GM18951 (cell line): Measurements from ENCODE around the gene CAMK2N2.

Experiments used
- POLR2A ChIP-seq: IDR thresholded peaks from 4 replicates; pipeline ENCODE4 v1.6.1; 2011; ENCODE audit warnings: mild to moderate bottlenecking; ENCODE audit not compliant: insufficient read length, insufficient read depth; ENCODE audit errors: extremely low read depth
- in situ Hi-C: fragments of 300-500 bp; cut with MboI; formaldehyde crosslinking; loops from one replicate; pipeline ENCODE4 v1.12.0; 2022; ENCODE audit warnings: low sequenced_read_pairs, mixed read lengths, inconsistent platforms; ENCODE audit not compliant: unreplicated experiment

CAMK2N2 gene

GRCh38 chr3:184240384-184241140 is 20.8 kb downstream of the CAMK2N2 start:
- in situ Hi-C loops = no loop called here
- no peak for TF ChIP-seq POLR2A

GRCh38 chr3:184239708-184240107 is 21.6 kb downstream of the CAMK2N2 start:
- in situ Hi-C loops = no loop called here
- no peak for TF ChIP-seq POLR2A

DNA sequence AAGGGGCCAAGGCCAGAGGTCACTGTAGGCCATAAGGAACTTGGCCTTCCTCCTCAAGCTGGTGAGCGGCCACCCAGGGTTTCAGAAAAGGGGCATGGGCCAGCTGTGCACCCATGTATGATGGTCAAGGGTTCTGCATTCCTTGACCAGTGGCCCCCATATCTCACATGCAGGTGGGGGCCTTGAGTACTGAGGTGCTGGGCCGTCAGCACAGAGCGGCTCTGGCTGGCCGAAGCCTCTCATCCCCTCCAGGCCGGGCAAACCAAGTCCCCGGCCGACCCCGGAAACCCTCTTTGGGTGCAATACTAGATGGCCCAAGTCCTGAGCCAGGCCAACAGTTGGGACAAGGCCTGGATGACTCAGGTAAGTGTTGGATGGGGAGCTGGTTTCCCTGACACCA is 22.1 kb downstream of the CAMK2N2 start:
- no peak for TF ChIP-seq POLR2A
- in situ Hi-C loops = no loop called here

DNA sequence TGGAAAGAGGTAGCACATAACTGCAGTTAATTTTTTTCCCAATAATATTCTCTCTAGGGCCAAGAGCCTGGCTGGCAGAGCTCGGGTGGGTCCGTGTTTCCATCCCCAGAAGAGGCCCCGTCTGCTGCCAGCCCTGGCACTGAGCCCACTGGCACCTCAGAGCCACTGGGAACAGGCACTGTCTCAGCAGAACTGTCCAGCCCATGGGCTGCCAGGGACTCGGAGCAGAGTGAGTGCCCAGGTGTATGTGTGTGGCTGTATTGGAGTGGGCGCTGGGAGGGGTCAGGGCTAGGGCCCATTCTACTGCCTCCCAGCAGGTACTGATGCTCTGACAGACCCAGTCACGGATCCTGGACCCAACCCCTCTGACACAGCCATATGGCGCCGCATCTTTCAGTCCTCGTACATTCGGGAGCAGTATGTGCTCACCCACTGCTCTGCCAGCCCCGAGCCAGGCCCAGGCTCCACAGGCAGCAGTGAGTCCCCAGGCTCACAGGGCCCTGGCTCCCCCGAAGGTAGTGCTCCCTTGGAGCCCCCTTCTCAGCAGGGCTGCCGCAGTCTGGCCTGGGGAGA is 23.0 kb downstream of the CAMK2N2 start:
- no peak for TF ChIP-seq POLR2A
- in situ Hi-C loops = no loop called here

GRCh38 chr3:184237807-184238206 is 23.5 kb downstream of the CAMK2N2 start:
- in situ Hi-C loops = no loop called here
- no peak for TF ChIP-seq POLR2A

DNA sequence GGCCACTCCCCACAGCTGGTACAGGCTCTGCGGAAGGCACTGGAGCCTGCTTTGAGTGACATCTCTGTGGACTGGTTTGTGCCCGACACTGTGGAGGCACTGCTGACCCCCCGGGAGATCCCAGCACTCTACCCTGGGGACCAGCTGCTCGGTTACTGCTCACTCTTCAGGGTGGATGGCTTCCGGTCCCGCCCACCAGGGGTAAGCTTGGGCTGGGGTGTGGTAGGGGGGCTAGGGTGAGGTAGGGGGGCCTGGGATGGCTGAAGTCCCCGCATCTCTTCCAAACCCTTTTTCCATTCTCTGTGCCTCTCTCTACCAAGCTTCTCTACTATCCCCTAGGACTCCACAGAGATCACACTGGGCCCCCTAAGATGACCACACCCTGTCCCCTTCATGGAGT is 24.1 kb downstream of the CAMK2N2 start:
- in situ Hi-C loops = no loop called here
- TF ChIP-seq POLR2A = no peak

DNA sequence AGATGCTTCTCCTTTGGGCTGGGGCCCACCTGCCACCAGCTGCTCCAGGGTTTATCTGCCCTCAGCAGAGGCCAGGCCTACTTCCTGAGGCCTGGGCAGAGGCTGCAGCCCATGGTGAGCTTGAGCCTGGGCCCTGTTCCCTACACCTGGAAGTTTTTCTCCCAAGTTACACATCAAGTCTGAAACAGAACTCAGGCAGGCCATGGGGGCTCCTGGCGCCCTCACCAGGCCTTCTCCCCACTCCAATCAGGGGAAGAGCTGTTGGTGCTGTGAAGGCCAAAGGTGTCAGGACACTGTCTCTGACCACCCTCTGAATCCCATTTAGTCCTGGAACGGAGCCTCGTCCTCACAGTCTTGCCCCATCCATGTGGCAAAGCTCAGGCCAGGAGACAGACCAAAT is 24.7 kb downstream of the CAMK2N2 start:
- TF ChIP-seq POLR2A = no peak
- in situ Hi-C loops = no loop called here

DNA sequence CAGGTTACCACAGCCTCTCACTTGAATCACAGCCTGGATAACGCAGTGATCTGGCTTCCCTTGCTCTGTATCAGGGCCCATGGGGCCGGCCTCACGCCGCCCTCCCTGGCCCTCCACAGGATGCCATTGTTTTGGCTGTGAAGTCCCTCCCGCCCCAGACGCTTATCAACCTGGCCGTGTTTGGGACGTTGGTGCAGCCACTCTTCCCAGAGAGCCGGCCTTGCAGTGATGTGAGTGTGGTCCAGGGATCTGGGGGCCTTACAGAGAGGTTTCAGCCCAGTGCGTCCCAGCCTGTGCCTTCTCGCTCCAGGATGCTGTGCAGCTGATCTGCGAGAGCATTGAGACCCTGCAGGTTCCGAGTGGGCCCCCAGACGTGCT is 25.3 kb downstream of the CAMK2N2 start:
- TF ChIP-seq POLR2A = no peak
- in situ Hi-C loops = no loop called here

GRCh38 chr3:184235381-184236032 is 25.8 kb downstream of the CAMK2N2 start:
- TF ChIP-seq POLR2A = no peak
- in situ Hi-C loops = no loop called here

GRCh38 chr3:184234671-184235380 is 26.5 kb downstream of the CAMK2N2 start:
- no peak for TF ChIP-seq POLR2A
- in situ Hi-C loops = no loop called here

DNA sequence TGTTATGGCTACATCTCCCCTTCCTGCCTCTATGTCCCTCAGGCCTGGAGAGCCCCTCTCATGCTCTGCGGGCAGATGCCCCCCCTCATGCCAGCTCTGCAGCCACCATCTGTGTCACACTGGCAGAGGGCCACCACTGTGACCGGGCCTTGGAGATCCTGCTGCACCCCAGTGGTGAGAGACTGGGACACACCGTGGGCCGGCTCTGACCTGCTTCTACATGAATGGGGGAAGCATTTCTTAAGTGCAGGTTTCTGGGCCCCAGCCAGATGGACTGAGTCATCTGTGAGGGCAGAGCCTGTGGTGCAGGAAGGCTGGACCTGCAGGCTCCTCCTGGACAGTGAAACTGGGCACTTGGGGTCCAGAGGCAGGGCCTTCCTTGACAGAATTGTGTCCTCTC is 27.1 kb downstream of the CAMK2N2 start:
- in situ Hi-C loops = no loop called here

DNA sequence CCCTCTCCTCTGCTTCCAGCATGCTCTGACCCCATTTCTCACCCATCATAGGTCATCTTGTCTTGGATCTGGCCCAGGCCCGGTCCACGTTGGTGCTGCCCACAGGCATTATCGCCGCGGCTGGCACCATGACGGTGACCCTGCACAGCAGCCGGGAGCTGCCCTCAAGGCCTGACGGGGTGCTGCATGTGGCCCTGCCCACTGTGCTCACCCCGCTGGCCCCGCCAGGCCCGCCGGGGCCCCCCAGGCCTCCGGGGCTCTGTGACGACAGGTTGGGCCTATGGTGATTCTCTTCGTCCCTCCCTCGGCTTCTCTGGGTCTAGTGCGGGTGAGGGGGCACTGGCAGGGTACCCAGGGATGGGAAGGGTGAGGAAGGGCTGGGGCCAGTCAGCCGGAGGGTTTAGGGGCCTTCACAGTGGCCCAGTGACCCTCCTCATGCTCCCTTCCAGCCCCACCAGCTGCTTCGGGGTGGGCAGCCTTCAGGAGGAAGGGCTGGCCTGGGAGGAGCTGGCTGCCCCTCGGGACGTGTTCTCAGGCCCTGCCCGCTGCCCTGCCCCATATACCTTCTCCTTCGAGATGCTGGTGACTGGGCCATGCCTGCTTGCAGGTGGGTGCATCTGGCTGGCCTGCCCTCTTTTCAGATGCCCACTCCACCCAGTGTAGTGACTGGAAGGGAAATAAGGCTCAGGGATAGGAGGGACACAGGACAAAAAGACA is 28.1 kb downstream of the CAMK2N2 start:
- in situ Hi-C loops = no loop called here
- TF ChIP-seq POLR2A = no peak

More for the DNA sequence above, 27.1 kb downstream of the CAMK2N2 start:
- TF ChIP-seq POLR2A = no peak

DNA sequence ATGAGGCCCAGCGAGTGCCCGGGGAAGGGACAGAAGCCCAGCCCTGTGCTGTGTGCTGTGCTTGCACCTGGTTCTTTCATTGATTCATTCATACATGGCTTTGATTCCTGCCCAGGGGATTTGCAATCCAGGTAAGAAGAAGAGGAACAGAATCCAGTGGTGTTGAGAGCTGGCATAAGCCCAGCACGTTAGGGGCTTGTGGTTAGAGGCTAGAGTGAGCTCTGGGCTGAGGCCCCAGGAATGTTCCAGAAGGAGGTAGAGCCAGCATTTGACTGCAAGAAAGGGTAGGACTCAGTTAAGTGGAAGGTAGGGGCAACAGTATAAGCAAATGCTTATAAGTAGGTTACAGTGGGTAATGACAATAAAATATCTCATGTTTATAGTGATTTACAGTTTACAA is 29.7 kb downstream of the CAMK2N2 start:
- in situ Hi-C loops = no loop called here

More for the DNA sequence above, 29.7 kb downstream of the CAMK2N2 start:
- no peak for TF ChIP-seq POLR2A
